Liver (tissue), 9 donors: ENCODE data around the gene COBL. TPM values are rescaled to one million over a fixed set of nuclear protein-coding genes. Genes with fewer than 3 reads are reported as not detected.

Source experiments
- DNase-seq: peaks from one replicate; pipeline ENCODE4 v3.0.0-alpha.2; 2017; ENCODE audit warnings: low spot score
- H3K27ac ChIP-seq, 2 donors: one replicate each; pipeline ENCODE4 v1.7.0; 2013; ENCODE audit warnings: inconsistent platforms in 2 of 2, low read length in 2 of 2, control low read depth in 1 of 2, low read depth in 1 of 2, mild to moderate bottlenecking in 1 of 2
- H3K27me3 ChIP-seq, 4 donors: one replicate each; pipeline versions ENCODE4 v1.6.1 to v1.7.0; 2013; ENCODE audit warnings: low read length in 3 of 4, inconsistent platforms in 1 of 4, mild to moderate bottlenecking in 1 of 4, moderate library complexity in 1 of 4; ENCODE audit not compliant: control insufficient read depth in 4 of 4, insufficient read depth in 4 of 4
- H3K36me3 ChIP-seq, 4 donors: one replicate each; pipeline versions ENCODE4 v1.6.1 to v1.7.0; 2013; ENCODE audit warnings: low read length in 3 of 4, mild to moderate bottlenecking in 3 of 4, low read depth in 1 of 4, moderate library complexity in 1 of 4; ENCODE audit not compliant: control insufficient read depth in 4 of 4, insufficient read depth in 3 of 4
- H3K4me1 ChIP-seq, 4 donors: one replicate each; pipeline versions ENCODE4 v1.6.1 to v1.7.0; 2013; ENCODE audit warnings: low read length in 3 of 4, mild to moderate bottlenecking in 3 of 4, moderate library complexity in 1 of 4; ENCODE audit not compliant: control insufficient read depth in 4 of 4, insufficient read depth in 4 of 4
- H3K4me3 ChIP-seq, 3 donors: one replicate each; pipeline versions ENCODE4 v1.6.1 to v1.7.0; 2013; ENCODE audit warnings: low read length in 3 of 3, control low read depth in 1 of 3, low read depth in 1 of 3, mild to moderate bottlenecking in 1 of 3
- H3K9ac ChIP-seq, 2 donors: one replicate each; pipeline ENCODE4 v1.7.0; 2013; ENCODE audit warnings: low read length in 2 of 2, mild to moderate bottlenecking in 2 of 2, moderate library complexity in 2 of 2, control low read depth in 1 of 2, low read depth in 1 of 2
- H3K9me3 ChIP-seq, 4 donors: one replicate each; pipeline versions ENCODE4 v1.6.1 to v1.7.0; 2013; ENCODE audit warnings: low read length in 3 of 4; ENCODE audit not compliant: control insufficient read depth in 4 of 4
- EGR1 ChIP-seq, 2 donors: IDR thresholded peaks; 2 replicates each; pipeline ENCODE4 v1.6.1; 2016 to 2018; ENCODE audit warnings: antibody characterized with exemption in 2 of 2, low read depth in 2 of 2
- FOXA1 ChIP-seq: IDR thresholded peaks from 2 replicates; pipeline ENCODE4 v1.6.1; 2016; ENCODE audit warnings: antibody characterized with exemption
- FOXA2 ChIP-seq: IDR thresholded peaks from 2 replicates; pipeline ENCODE4 v1.6.1; 2016; ENCODE audit warnings: antibody characterized with exemption
- GABPA ChIP-seq, 2 donors: IDR thresholded peaks in 1 of 2; conservative IDR thresholded peaks in 1 of 2; 2 replicates each; pipeline ENCODE4 v1.6.1; 2016; ENCODE audit warnings: antibody characterized with exemption in 2 of 2, mild to moderate bottlenecking in 1 of 2, moderate library complexity in 1 of 2
- HNF4A ChIP-seq, 2 donors: conservative IDR thresholded peaks; 2 replicates each; pipeline ENCODE4 v1.6.1; 2016; ENCODE audit warnings: antibody characterized with exemption in 2 of 2, mild to moderate bottlenecking in 2 of 2
- HNF4G ChIP-seq: IDR thresholded peaks from 2 replicates; pipeline ENCODE4 v1.6.1; 2016; ENCODE audit warnings: antibody characterized with exemption
- JUND ChIP-seq, 2 donors: IDR thresholded peaks; 2 replicates each; pipeline ENCODE4 v1.6.1; 2016; ENCODE audit warnings: antibody characterized with exemption in 2 of 2
- NR2F2 ChIP-seq: IDR thresholded peaks from 2 replicates; pipeline ENCODE4 v1.6.1; 2016; ENCODE audit warnings: antibody characterized with exemption
- RAD21 ChIP-seq, 2 donors: IDR thresholded peaks; 2 replicates each; pipeline ENCODE4 v1.6.1; 2016; ENCODE audit warnings: antibody characterized with exemption in 2 of 2, mild to moderate bottlenecking in 2 of 2
- SP1 ChIP-seq: IDR thresholded peaks from 2 replicates; pipeline ENCODE4 v1.6.1; 2018; ENCODE audit warnings: antibody characterized with exemption, mild to moderate bottlenecking
- TAF1 ChIP-seq: conservative IDR thresholded peaks from 2 replicates; pipeline ENCODE4 v1.6.1; 2016; ENCODE audit warnings: antibody characterized with exemption, mild to moderate bottlenecking
- YY1 ChIP-seq: IDR thresholded peaks from 2 replicates; pipeline ENCODE4 v1.6.1; 2016; ENCODE audit warnings: antibody characterized with exemption, mild to moderate bottlenecking
- WGBS: extraction: QIAGEN DNeasy Blood & Tissue Kit; methylation state at CpG from one replicate; pipeline ENCODE4 v1.1.7; 2013; 5-methylcytosine and 5-hydroxymethylcytosine counted together
- polyA plus RNA-seq, 2 donors: library from polyadenylated mRNA; stranded (reverse) in 1 of 2; unstranded in 1 of 2; fragments of 200-250 nt in 1 of 2; fragments of >200 nt in 1 of 2; fragmentation: Nextera tagmentation in 1 of 2; extraction: Ambion mirVana in 1 of 2; gene quantifications; one replicate each; pipeline versions ENCODE4 v1.2.1 to v1.2.3, GENCODE V29; 2013 to 2015
- total RNA-seq, 2 donors: library from RNA; depleted of rRNA; stranded (reverse); fragments of >200 nt; gene quantifications; one replicate each; pipeline ENCODE4 v1.2.3, GENCODE V29; 2014
- TF ChIP-seq, protein P1 (sequence below): fragments of 150-350 bp; IDR thresholded peaks from 2 replicates; pipeline ENCODE4 v1.5.1; 2017; ENCODE audit warnings: improper control_type of control experiment, low read depth, low read length; ENCODE audit not compliant: missing input control
- TF ChIP-seq, protein P2 (sequence below): IDR thresholded peaks from 2 replicates; pipeline ENCODE4 v1.6.1; 2016; ENCODE audit warnings: antibody characterized with exemption
- TF ChIP-seq, protein P3 (sequence below): IDR thresholded peaks from 2 replicates; pipeline ENCODE4 v1.6.1; 2016; ENCODE audit warnings: antibody characterized with exemption
- TF ChIP-seq, protein P4 (sequence below): IDR thresholded peaks from 2 replicates; pipeline ENCODE4 v1.6.1; 2016; ENCODE audit warnings: antibody characterized with exemption
- donor health status: healthy.
- donor health status: healthy.
- donor health status: healthy.
- donor health status: healthy.
- donor health status: healthy.

The COBL gene
- total and polyA plus RNA-seq, 4 donors, result 5.8 to 18.7 (median 10.7) TPM

DNA sequence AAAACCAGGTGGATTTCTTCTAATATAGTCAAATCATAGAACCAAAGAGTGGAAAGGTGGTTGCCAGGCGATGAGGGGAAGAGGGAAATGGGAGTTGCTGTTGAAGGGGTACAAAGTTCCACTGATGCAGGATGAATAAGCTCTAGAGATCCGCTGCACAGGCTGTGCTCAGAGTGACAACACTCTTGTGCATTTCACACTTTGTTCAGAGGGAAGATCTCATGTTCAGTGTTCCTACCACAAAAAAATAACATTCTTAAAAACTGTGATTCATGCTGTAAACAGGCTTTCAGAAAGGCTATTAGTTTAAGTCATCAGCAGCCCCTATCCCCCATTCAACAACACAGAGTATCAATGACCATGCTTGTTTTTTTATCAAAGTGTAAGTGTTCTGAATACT lies 213.8 kb downstream of the COBL start:
- no peak overlapping the region for H3K9ac ChIP-seq
- peaks cover 0 to 4% (median 0%) of the 10 kb centered on the region in 4 donors for H3K36me3 ChIP-seq
- no peak for DNase-seq
- H3K4me3 ChIP-seq, result no peak overlapping the region
- no peaks in the 10 kb centered on the region for H3K4me1 ChIP-seq
- no peak overlapping the region for H3K27ac ChIP-seq
- TF ChIP-seq, protein P1, sequence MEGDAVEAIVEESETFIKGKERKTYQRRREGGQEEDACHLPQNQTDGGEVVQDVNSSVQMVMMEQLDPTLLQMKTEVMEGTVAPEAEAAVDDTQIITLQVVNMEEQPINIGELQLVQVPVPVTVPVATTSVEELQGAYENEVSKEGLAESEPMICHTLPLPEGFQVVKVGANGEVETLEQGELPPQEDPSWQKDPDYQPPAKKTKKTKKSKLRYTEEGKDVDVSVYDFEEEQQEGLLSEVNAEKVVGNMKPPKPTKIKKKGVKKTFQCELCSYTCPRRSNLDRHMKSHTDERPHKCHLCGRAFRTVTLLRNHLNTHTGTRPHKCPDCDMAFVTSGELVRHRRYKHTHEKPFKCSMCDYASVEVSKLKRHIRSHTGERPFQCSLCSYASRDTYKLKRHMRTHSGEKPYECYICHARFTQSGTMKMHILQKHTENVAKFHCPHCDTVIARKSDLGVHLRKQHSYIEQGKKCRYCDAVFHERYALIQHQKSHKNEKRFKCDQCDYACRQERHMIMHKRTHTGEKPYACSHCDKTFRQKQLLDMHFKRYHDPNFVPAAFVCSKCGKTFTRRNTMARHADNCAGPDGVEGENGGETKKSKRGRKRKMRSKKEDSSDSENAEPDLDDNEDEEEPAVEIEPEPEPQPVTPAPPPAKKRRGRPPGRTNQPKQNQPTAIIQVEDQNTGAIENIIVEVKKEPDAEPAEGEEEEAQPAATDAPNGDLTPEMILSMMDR, result no peak
- TF ChIP-seq EGR1 (IDR thresholded peaks at IDR 0.05; ENCODE audit: low read depth in 2 of 2) (no peak), FOXA2 (no peak), HNF4G (no peak), RAD21 (IDR thresholded peaks at IDR 0.05) (no peak), TAF1 (no peak), SP1 (no peak), NR2F2 (no peak), GABPA (IDR thresholded peaks at IDR 0.05 in 1 of 2, conservative IDR thresholded peaks at IDR 0.05 in 1 of 2) (no peak), YY1 (no peak), HNF4A (conservative IDR thresholded peaks at IDR 0.05) (no peak), FOXA1 (no peak), JUND (IDR thresholded peaks at IDR 0.05) (no peak)
- TF ChIP-seq, protein P2, sequence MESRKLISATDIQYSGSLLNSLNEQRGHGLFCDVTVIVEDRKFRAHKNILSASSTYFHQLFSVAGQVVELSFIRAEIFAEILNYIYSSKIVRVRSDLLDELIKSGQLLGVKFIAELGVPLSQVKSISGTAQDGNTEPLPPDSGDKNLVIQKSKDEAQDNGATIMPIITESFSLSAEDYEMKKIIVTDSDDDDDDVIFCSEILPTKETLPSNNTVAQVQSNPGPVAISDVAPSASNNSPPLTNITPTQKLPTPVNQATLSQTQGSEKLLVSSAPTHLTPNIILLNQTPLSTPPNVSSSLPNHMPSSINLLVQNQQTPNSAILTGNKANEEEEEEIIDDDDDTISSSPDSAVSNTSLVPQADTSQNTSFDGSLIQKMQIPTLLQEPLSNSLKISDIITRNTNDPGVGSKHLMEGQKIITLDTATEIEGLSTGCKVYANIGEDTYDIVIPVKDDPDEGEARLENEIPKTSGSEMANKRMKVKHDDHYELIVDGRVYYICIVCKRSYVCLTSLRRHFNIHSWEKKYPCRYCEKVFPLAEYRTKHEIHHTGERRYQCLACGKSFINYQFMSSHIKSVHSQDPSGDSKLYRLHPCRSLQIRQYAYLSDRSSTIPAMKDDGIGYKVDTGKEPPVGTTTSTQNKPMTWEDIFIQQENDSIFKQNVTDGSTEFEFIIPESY, result no peak
- TF ChIP-seq, protein P3, sequence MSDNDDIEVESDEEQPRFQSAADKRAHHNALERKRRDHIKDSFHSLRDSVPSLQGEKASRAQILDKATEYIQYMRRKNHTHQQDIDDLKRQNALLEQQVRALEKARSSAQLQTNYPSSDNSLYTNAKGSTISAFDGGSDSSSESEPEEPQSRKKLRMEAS, result no peak
- 98% methylated on average over 2 of the region's 2 CpGs for WGBS
- H3K27me3 ChIP-seq, result no peaks in the 10 kb centered on the region
- no peaks in the 10 kb centered on the region for H3K9me3 ChIP-seq

DNA sequence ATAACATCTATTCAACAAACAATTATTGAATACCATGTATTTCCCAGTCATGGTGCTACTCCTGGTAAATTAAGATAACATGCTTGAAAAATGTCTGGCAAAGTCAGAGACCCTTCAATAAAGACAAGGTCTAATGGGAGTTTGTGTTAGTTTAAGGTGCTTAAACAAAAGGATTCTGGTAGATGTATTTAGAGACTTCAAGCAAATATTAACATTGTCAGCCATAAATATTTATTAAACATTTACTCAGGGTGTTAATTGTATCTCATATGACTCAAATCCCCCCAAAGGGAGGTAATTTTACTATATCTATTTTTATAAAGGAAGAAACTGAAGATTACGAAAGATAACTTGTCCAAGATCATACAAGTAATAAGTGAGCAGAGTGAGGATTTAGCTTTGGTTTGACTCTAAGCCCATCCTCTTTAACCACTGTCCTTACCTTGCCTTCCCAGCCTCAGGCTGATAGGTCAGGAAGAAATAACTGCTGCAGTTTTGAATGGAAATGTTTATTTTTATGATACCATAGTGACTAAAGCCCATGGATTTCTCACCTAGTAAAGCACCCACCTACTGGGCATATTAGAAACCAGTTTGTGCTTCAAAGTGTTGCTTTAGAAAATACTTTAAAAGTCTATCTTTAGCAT lies 215.4 kb downstream of the COBL start:
- TF ChIP-seq, protein P4, sequence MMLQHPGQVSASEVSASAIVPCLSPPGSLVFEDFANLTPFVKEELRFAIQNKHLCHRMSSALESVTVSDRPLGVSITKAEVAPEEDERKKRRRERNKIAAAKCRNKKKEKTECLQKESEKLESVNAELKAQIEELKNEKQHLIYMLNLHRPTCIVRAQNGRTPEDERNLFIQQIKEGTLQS, result no peak
- no peak overlapping the region for H3K9ac ChIP-seq
- no peaks in the 10 kb centered on the region for H3K27me3 ChIP-seq
- no peak for DNase-seq
- H3K4me1 ChIP-seq, result no peaks in the 10 kb centered on the region
- H3K4me3 ChIP-seq, result no peak overlapping the region
- no peak overlapping the region for H3K27ac ChIP-seq
- peaks cover 0 to 4% (median 0%) of the 10 kb centered on the region in 4 donors for H3K36me3 ChIP-seq
- H3K9me3 ChIP-seq, result no peaks in the 10 kb centered on the region
- WGBS, result 94% methylated on average over 1 of the region's 1 CpG
